ENCODE results near the gene TOMM20L.
A peak's percentile ranks its signal among the peaks of the same experiment; 100 is the strongest.

The TOMM20L gene

DNA sequence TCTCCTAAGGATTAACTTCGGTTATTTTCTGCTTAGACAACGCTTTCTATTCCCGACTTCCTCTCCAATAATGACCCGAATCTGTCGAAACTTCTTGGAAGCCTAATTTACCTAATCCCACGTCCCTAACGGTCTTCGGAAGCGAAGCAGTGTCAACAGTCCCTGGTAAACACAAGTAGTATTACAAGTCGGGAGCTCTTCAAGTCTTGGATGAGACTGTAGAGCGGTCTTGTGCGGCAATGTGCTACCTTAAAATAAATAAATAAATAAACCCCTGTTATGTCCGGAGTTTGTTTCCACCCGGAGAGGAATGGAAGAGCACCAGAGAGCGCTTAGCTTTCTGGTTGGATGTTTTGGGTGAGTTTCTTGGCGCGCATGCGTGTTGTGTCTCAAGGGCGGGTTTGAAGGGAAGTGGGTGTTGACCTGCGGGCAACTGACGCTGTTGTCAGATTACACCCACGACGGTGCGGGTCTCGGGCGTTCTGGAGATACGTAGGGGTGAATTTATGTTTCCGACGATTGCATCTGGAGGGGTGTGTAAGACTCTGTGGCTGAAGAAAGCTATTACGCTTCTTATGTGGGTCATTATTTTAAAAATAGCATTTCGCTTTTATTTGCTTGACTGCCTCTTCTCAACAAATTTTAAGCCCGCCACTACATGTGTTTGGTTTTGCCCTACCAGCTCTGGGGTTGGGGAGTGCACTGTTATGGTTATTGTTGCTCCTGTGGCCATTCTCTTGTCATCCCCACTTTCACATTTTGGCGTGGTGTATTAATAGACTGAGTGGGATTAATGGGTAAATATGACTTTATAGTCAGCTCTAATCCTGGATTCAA lies 31.8 kb downstream of the TOMM20L start, which contains the start of the genes KIAA0586 and TIMM9:
Gene KIAA0586 (plus strand): TSS at position 439 of the 837 bp plus-strand sequence. CDS start 546 bp downstream, outside the sequence.
Gene TIMM9 (minus strand): TSS at position 251 of the 837 bp plus-strand sequence. CDS start 15,586 bp downstream, outside the sequence.
- Histone ChIP-seq H3K9me3 (ENCODE audit: insufficient read depth, low read depth, low read length) (no peaks in the 10 kb centered on the region), H2BK5ac (ENCODE audit: low read depth, low read length, poor library complexity) (peak within 1 kb of the TSS; percentile 34)

GRCh38 chr14:58428118-58428683 lies 32.5 kb downstream of the TOMM20L start:
- H3K4me2 ChIP-seq (ENCODE audit: low read length) = peak overlapping the region; percentile 88
- no peak overlapping the region for H4K91ac ChIP-seq (ENCODE audit: low read depth, low read length)
- H3K4me1 ChIP-seq (ENCODE audit: control insufficient read depth in 1 of 2, insufficient read depth in 2 of 2, low read length in 2 of 2) = no peaks in the 10 kb centered on the region
- H2BK12ac ChIP-seq (ENCODE audit: low read length) = no peak overlapping the region
- DNase-seq = peak; percentile 18 to 57
- no peak overlapping the region for H3K9ac ChIP-seq (ENCODE audit: low read length)
- H3K36me3 ChIP-seq (ENCODE audit: control insufficient read depth in 1 of 2, insufficient read depth in 2 of 2, low read length in 2 of 2) = peaks cover 5 to 7% of the 10 kb centered on the region in 2 experiments
- H3K23ac ChIP-seq (ENCODE audit: low read length) = no peak overlapping the region
- no peak overlapping the region for H3K27ac ChIP-seq (ENCODE audit: low read depth, low read length)
- no peak overlapping the region for H3K4ac ChIP-seq (ENCODE audit: low read depth, low read length)
- no peaks in the 10 kb centered on the region for H3K9me3 ChIP-seq (ENCODE audit: insufficient read depth, low read depth, low read length)
- no peak overlapping the region for H4K8ac ChIP-seq (ENCODE audit: low read depth, low read length)
- peaks cover 6% of the 10 kb centered on the region for H3K79me1 ChIP-seq (ENCODE audit: low read length)
- WGBS (ENCODE audit: extremely low coverage, insufficient coverage, insufficient read length) = no CpG with 5 or more reads among the region's 10 CpGs
- H2AK5ac ChIP-seq (ENCODE audit: low read length) = no peak overlapping the region
- H3K14ac ChIP-seq (ENCODE audit: low read length) = no peak overlapping the region
- H2BK5ac ChIP-seq (ENCODE audit: low read depth, low read length, poor library complexity) = no peak overlapping the region
- H3K4me3 ChIP-seq (ENCODE audit: low read depth, low read length) = no peak overlapping the region
- H4K12ac ChIP-seq (ENCODE audit: low read depth, low read length) = no peak overlapping the region
- peaks cover 7% of the 10 kb centered on the region for H3K79me2 ChIP-seq (ENCODE audit: control insufficient read depth, insufficient read depth, low read length, poor library complexity)
- no peak overlapping the region for H3K18ac ChIP-seq (ENCODE audit: low read length)
- no peaks in the 10 kb centered on the region for H3K27me3 ChIP-seq (ENCODE audit: insufficient read depth, low read length)
- no peak overlapping the region for H2BK120ac ChIP-seq (ENCODE audit: insufficient read depth, low read length, poor library complexity)
- H2AFZ ChIP-seq (ENCODE audit: insufficient read depth, low read length, poor library complexity) = no peak overlapping the region

More for the DNA sequence above, 31.8 kb downstream of the TOMM20L start, which contains the start of the genes KIAA0586 and TIMM9:
- Histone ChIP-seq H3K4me3 (ENCODE audit: low read depth, low read length) (peak within 1 kb of the TSS; percentile 91), H3K79me2 (ENCODE audit: control insufficient read depth, insufficient read depth, low read length, poor library complexity) (peaks cover 7% of the 10 kb centered on the region), H3K18ac (ENCODE audit: low read length) (peak within 1 kb of the TSS; percentile 43), H2AK5ac (ENCODE audit: low read length) (peak within 1 kb of the TSS; percentile 70), H2AFZ (ENCODE audit: insufficient read depth, low read length, poor library complexity) (peak within 1 kb of the TSS; percentile 71), H3K27ac (ENCODE audit: low read depth, low read length) (peak within 1 kb of the TSS; percentile 54), H4K91ac (ENCODE audit: low read depth, low read length) (peak within 1 kb of the TSS; percentile 69), H3K79me1 (ENCODE audit: low read length) (peaks cover 6% of the 10 kb centered on the region), H3K4ac (ENCODE audit: low read depth, low read length) (peak within 1 kb of the TSS; percentile 62), H2BK12ac (ENCODE audit: low read length) (peak within 1 kb of the TSS; percentile 27), H3K36me3 (ENCODE audit: control insufficient read depth in 1 of 2, insufficient read depth in 2 of 2, low read length in 2 of 2) (no peaks in the 10 kb centered on the region), H4K12ac (ENCODE audit: low read depth, low read length) (peak within 1 kb of the TSS; percentile 46), H2BK120ac (ENCODE audit: insufficient read depth, low read length, poor library complexity) (no peak within 1 kb of the TSS), H3K4me2 (ENCODE audit: low read length) (peak within 1 kb of the TSS; percentile 88), H3K23ac (ENCODE audit: low read length) (no peak within 1 kb of the TSS), H4K8ac (ENCODE audit: low read depth, low read length) (peak within 1 kb of the TSS; percentile 72), H3K27me3 (ENCODE audit: insufficient read depth, low read length) (no peaks in the 10 kb centered on the region), H3K4me1 (ENCODE audit: control insufficient read depth in 1 of 2, insufficient read depth in 2 of 2, low read length in 2 of 2) (no peaks in the 10 kb centered on the region), H3K9ac (ENCODE audit: low read length) (peak within 1 kb of the TSS; percentile 94), H3K14ac (ENCODE audit: low read length) (peak within 1 kb of the TSS; percentile 77)
- WGBS (ENCODE audit: extremely low coverage, insufficient coverage, insufficient read length) = no CpG with 5 or more reads among the region's 33 CpGs
- peak; percentile 99 to 100 for DNase-seq

DNA sequence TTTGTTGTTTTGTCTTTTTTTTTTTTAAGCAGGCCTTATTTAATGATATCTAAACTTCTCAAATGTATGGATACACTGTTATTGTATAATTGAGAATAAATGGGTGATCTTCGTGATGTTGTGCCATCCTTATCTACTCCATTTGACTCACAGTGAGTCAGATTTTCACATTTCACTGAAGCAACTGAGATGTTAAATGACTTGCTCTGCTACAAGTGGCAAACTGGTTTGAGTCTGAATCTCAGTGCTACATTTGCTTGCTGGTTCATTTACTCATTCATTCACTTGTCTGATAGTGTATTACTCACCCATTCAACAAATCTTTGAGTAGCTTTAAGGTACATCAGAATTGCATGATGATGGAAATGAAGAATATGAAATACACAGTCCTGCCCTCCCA lies 34.4 kb downstream of the TOMM20L start:
- DNase-seq = no peak
- Histone ChIP-seq H4K12ac (ENCODE audit: low read depth, low read length) (no peak overlapping the region), H3K27me3 (ENCODE audit: insufficient read depth, low read length) (no peaks in the 10 kb centered on the region), H3K23ac (ENCODE audit: low read length) (no peak overlapping the region), H4K8ac (ENCODE audit: low read depth, low read length) (no peak overlapping the region), H3K14ac (ENCODE audit: low read length) (no peak overlapping the region), H3K9ac (ENCODE audit: low read length) (no peak overlapping the region), H3K27ac (ENCODE audit: low read depth, low read length) (no peak overlapping the region), H2BK120ac (ENCODE audit: insufficient read depth, low read length, poor library complexity) (no peak overlapping the region), H3K4me2 (ENCODE audit: low read length) (no peak overlapping the region), H3K9me3 (ENCODE audit: insufficient read depth, low read depth, low read length) (no peaks in the 10 kb centered on the region), H4K91ac (ENCODE audit: low read depth, low read length) (no peak overlapping the region), H3K4me3 (ENCODE audit: low read depth, low read length) (no peak overlapping the region), H2AK5ac (ENCODE audit: low read length) (no peak overlapping the region), H3K4me1 (ENCODE audit: control insufficient read depth in 1 of 2, insufficient read depth in 2 of 2, low read length in 2 of 2) (no peaks in the 10 kb centered on the region), H2BK12ac (ENCODE audit: low read length) (no peak overlapping the region), H3K36me3 (ENCODE audit: control insufficient read depth in 1 of 2, insufficient read depth in 2 of 2, low read length in 2 of 2) (peaks cover 8 to 9% of the 10 kb centered on the region in 2 experiments), H3K4ac (ENCODE audit: low read depth, low read length) (no peak overlapping the region), H3K79me2 (ENCODE audit: control insufficient read depth, insufficient read depth, low read length, poor library complexity) (peaks cover 7% of the 10 kb centered on the region), H3K18ac (ENCODE audit: low read length) (no peak overlapping the region), H3K79me1 (ENCODE audit: low read length) (peaks cover 6% of the 10 kb centered on the region), H2BK5ac (ENCODE audit: low read depth, low read length, poor library complexity) (no peak overlapping the region), H2AFZ (ENCODE audit: insufficient read depth, low read length, poor library complexity) (no peak overlapping the region)
- WGBS (ENCODE audit: extremely low coverage, insufficient coverage, insufficient read length) = no CpG with 5 or more reads among the region's 1 CpG

- no peak overlapping the region for H2BK5ac ChIP-seq (ENCODE audit: low read depth, low read length, poor library complexity)
- H2BK120ac ChIP-seq (ENCODE audit: insufficient read depth, low read length, poor library complexity) = no peak overlapping the region
- H3K79me1 ChIP-seq (ENCODE audit: low read length) = no peaks in the 10 kb centered on the region
- no peaks in the 10 kb centered on the region for H3K4me1 ChIP-seq (ENCODE audit: control insufficient read depth in 1 of 2, insufficient read depth in 2 of 2, low read length in 2 of 2)
- H3K9ac ChIP-seq (ENCODE audit: low read length) = no peak overlapping the region
- H3K27ac ChIP-seq (ENCODE audit: low read depth, low read length) = no peak overlapping the region
- no peaks in the 10 kb centered on the region for H3K27me3 ChIP-seq (ENCODE audit: insufficient read depth, low read length)
- no peak for DNase-seq
- H3K79me2 ChIP-seq (ENCODE audit: control insufficient read depth, insufficient read depth, low read length, poor library complexity) = no peaks in the 10 kb centered on the region
- no peak overlapping the region for H2BK12ac ChIP-seq (ENCODE audit: low read length)
- H2AK5ac ChIP-seq (ENCODE audit: low read length) = no peak overlapping the region
- H3K14ac ChIP-seq (ENCODE audit: low read length) = no peak overlapping the region
- WGBS (ENCODE audit: extremely low coverage, insufficient coverage, insufficient read length) = no CpG with 5 or more reads among the region's 5 CpGs
- no peak overlapping the region for H4K91ac ChIP-seq (ENCODE audit: low read depth, low read length)
- H3K36me3 ChIP-seq (ENCODE audit: control insufficient read depth in 1 of 2, insufficient read depth in 2 of 2, low read length in 2 of 2) = peaks cover 6 to 12% of the 10 kb centered on the region in 2 experiments
- H3K4me2 ChIP-seq (ENCODE audit: low read length) = no peak overlapping the region
- no peak overlapping the region for H3K4ac ChIP-seq (ENCODE audit: low read depth, low read length)
- no peak overlapping the region for H3K4me3 ChIP-seq (ENCODE audit: low read depth, low read length)
- H3K9me3 ChIP-seq (ENCODE audit: insufficient read depth, low read depth, low read length) = no peaks in the 10 kb centered on the region
- H3K18ac ChIP-seq (ENCODE audit: low read length) = no peak overlapping the region
- H4K8ac ChIP-seq (ENCODE audit: low read depth, low read length) = no peak overlapping the region
- no peak overlapping the region for H2AFZ ChIP-seq (ENCODE audit: insufficient read depth, low read length, poor library complexity)
- H3K23ac ChIP-seq (ENCODE audit: low read length) = no peak overlapping the region
- H4K12ac ChIP-seq (ENCODE audit: low read depth, low read length) = no peak overlapping the region
Observed at GRCh38 chr14:58439476-58439875, 43.7 kb downstream of the TOMM20L start.

Data from trophoblast cell (in vitro differentiated cells and primary cell).